ENCODE results near the gene HERC6. TPM values are rescaled to one million over a fixed set of nuclear protein-coding genes. Genes with fewer than 3 reads are reported as not detected.

Gene HERC6
- total RNA-seq, 1 experiment from 2014 or later, result 7.1 TPM

Other genes with a start within 250 kb of the HERC6 start
- gene ABCG2, start 220.2 kb upstream of the HERC6 start, total RNA-seq (2014; rRNA removed), result 1.2 TPM in 2 replicates
- 7.4 and 8.9 TPM in 2 replicates for gene PPM1K, start 94.3 kb upstream of the HERC6 start, total RNA-seq (2014; rRNA removed)
- 1.6 and 3.3 TPM in 2 replicates for gene HERC5, start 78.3 kb downstream of the HERC6 start, total RNA-seq (2014; rRNA removed)
- gene PYURF, start 144.9 kb downstream of the HERC6 start, total RNA-seq (2014; rRNA removed), result 97.4 and 101 TPM in 2 replicates
- gene HERC3, start 213.6 kb downstream of the HERC6 start, total RNA-seq (2014; rRNA removed), result 21.3 and 21.8 TPM in 2 replicates